Effector memory CD8-positive, alpha-beta T cell (primary cell): ENCODE measurements around the gene C4BPA.

Source experiments
- ATAC-seq: fragments of 150-1000 bp; cut with Tn5 transposase; replicated peaks from 2 replicates; pipeline ENCODE4 v1.10.0; 2021; ENCODE audit warnings: mild to moderate bottlenecking, moderate library complexity
- DNase-seq, 3 experiments: peaks; one replicate each; pipeline ENCODE4 v3.0.0; 2021
- H3K27ac Mint-ChIP-seq, 2 donors: one replicate each; pipeline ENCODE4 v1.8.0; 2022; ENCODE audit warnings: mild to moderate bottlenecking in 2 of 2, mixed read lengths in 2 of 2, moderate library complexity in 2 of 2
- H3K27me3 Mint-ChIP-seq, 2 donors: one replicate each; pipeline ENCODE4 v1.8.0; 2022; ENCODE audit warnings: mixed read lengths in 2 of 2
- H3K36me3 Mint-ChIP-seq: one replicate; pipeline ENCODE4 v1.8.0; 2022; ENCODE audit warnings: mild to moderate bottlenecking, moderate library complexity, mixed read lengths; ENCODE audit not compliant: insufficient read depth
- H3K4me1 Mint-ChIP-seq, 2 donors: one replicate each; pipeline ENCODE4 v1.8.0; 2022; ENCODE audit warnings: low read depth in 2 of 2, mixed read lengths in 2 of 2
- H3K4me3 Mint-ChIP-seq, 2 donors: one replicate each; pipeline ENCODE4 v1.8.0; 2022; ENCODE audit warnings: mild to moderate bottlenecking in 2 of 2, mixed read lengths in 2 of 2, moderate library complexity in 2 of 2
- H3K9me3 Mint-ChIP-seq, 2 donors: one replicate each; pipeline ENCODE4 v1.8.0; 2022; ENCODE audit warnings: mixed read lengths in 2 of 2

Gene C4BPA

GRCh38 chr1:207191776-207192175, 87.7 kb downstream of the C4BPA start:
- H3K9me3 Mint-ChIP-seq: no peaks in the 10 kb centered on the region
- no peaks in the 10 kb centered on the region for H3K36me3 Mint-ChIP-seq
- H3K4me3 Mint-ChIP-seq: no peak overlapping the region
- H3K4me1 Mint-ChIP-seq: peaks cover 0 to 2% of the 10 kb centered on the region in 2 donors
- ATAC-seq: no peak
- H3K27me3 Mint-ChIP-seq: peaks cover 39 to 53% of the 10 kb centered on the region in 2 donors
- DNase-seq: no peak
- no peak overlapping the region for H3K27ac Mint-ChIP-seq

- H3K36me3 Mint-ChIP-seq: no peaks in the 10 kb centered on the region
- H3K27ac Mint-ChIP-seq: no peak overlapping the region
- H3K4me3 Mint-ChIP-seq: no peak overlapping the region
- no peak for DNase-seq
- no peaks in the 10 kb centered on the region for H3K9me3 Mint-ChIP-seq
- peaks cover 0 to 2% of the 10 kb centered on the region in 2 donors for H3K4me1 Mint-ChIP-seq
- ATAC-seq: no peak
- peaks cover 61 to 73% of the 10 kb centered on the region in 2 donors for H3K27me3 Mint-ChIP-seq
Measured at GRCh38 chr1:207194197-207194596, 90.2 kb downstream of the C4BPA start.
